Type B pancreatic cell (in vitro differentiated cells): ENCODE results near the gene SMIM22. TPM values are rescaled to one million over a fixed set of nuclear protein-coding genes. Genes with fewer than 3 reads are reported as not detected.

Experiments used
- DNase-seq: peaks from one replicate; pipeline ENCODE4 v3.0.0; 2021; ENCODE audit warnings: mixed read lengths; ENCODE audit not compliant: unreplicated experiment; ENCODE audit errors: extremely low spot score
- H3K27ac Mint-ChIP-seq: 2 replicates; pipeline ENCODE4 v1.8.0; 2021; ENCODE audit warnings: mild to moderate bottlenecking, mixed read lengths
- H3K27me3 Mint-ChIP-seq: 2 replicates; pipeline ENCODE4 v1.8.0; 2021; ENCODE audit warnings: mixed read lengths
- H3K36me3 Mint-ChIP-seq: 2 replicates; pipeline ENCODE4 v1.8.0; 2021; ENCODE audit warnings: mixed read lengths
- H3K4me1 Mint-ChIP-seq: one replicate; pipeline ENCODE4 v1.8.0; 2021; ENCODE audit warnings: mixed read lengths; ENCODE audit not compliant: unreplicated experiment
- H3K4me3 Mint-ChIP-seq: 2 replicates; pipeline ENCODE4 v1.8.0; 2021; ENCODE audit warnings: mild to moderate bottlenecking, mixed read lengths
- H3K9me3 Mint-ChIP-seq: 2 replicates; pipeline ENCODE4 v1.8.0; 2021; ENCODE audit warnings: mixed read lengths
- total RNA-seq: library from RNA; stranded (reverse); gene quantifications from 2 replicates; pipeline ENCODE4 v1.2.1, GENCODE V29; 2021; ENCODE audit warnings: low replicate concordance
- TF ChIP-seq, protein P1 (sequence below): fragments of 200-600 bp; sonication (generic); conservative IDR thresholded peaks from 2 replicates; pipeline ENCODE4 v1.5.0; 2021; ENCODE audit warnings: antibody characterized with exemption, mild to moderate bottlenecking

Gene SMIM22
- total RNA-seq, 1 donor from 2014 or later = 7.8 TPM

DNA sequence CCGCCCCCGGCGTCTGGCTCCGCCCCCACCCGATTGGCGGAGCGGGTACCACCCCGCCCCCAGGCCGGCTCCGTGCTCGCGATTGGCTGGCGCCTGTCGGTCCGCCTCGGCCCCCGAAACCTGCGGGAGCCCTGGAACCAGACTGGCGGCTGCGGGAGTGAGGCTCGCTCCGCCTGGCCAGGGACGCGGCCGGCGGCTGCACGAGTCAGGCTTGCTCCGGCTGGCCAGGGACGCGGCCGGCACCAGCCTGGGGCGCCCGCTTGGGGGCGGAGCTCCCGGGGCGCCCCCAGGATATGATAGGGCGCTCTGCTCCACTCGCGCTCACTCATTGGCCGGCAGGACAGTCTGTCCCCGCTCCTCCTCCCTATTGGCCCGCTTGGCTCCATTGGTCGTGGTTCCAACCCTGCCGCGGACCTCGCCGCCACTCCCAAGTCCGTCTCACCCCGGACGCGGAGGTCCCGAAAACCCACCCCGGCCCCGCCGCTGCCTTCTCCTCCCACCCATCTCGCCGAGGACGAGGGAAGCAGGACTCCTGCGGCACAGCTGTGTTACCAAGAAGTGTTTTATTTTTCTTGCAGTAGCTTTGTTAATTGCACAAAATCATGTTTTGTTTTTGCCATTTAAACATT lies 7.6 kb downstream of the SMIM22 start:
- TF ChIP-seq, protein P1, sequence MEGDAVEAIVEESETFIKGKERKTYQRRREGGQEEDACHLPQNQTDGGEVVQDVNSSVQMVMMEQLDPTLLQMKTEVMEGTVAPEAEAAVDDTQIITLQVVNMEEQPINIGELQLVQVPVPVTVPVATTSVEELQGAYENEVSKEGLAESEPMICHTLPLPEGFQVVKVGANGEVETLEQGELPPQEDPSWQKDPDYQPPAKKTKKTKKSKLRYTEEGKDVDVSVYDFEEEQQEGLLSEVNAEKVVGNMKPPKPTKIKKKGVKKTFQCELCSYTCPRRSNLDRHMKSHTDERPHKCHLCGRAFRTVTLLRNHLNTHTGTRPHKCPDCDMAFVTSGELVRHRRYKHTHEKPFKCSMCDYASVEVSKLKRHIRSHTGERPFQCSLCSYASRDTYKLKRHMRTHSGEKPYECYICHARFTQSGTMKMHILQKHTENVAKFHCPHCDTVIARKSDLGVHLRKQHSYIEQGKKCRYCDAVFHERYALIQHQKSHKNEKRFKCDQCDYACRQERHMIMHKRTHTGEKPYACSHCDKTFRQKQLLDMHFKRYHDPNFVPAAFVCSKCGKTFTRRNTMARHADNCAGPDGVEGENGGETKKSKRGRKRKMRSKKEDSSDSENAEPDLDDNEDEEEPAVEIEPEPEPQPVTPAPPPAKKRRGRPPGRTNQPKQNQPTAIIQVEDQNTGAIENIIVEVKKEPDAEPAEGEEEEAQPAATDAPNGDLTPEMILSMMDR = no peak
- H3K9me3 Mint-ChIP-seq = no peaks in the 10 kb centered on the region
- H3K27ac Mint-ChIP-seq = peak overlapping the region; percentile 86
- DNase-seq = peak; percentile 91
- H3K4me3 Mint-ChIP-seq = peak overlapping the region; percentile 90
- peaks cover 18% of the 10 kb centered on the region for H3K4me1 Mint-ChIP-seq
- H3K27me3 Mint-ChIP-seq = no peaks in the 10 kb centered on the region
- H3K36me3 Mint-ChIP-seq = peaks cover 6% of the 10 kb centered on the region

DNA sequence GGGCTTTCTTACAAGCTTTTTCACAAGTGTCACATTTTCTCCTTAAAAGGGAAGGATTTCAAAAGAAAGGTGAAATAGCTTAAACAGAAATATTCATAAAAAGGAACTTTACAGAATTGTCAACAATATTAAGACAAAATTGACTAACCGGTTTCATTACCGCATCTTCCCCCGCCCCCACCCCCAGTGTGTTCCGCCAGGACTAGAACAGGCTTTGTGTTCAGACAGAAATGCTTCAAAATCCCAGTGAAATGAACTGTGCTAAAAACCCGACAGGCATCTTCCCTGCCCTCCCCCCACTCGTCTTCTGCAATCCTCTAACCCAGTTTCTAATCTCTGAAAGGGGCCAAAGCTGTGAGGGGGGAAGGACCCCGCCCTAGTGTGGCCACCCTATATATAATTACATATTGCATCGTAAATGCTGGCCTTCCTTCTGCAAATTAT lies 8.3 kb downstream of the SMIM22 start:
- TF ChIP-seq, protein P1 = no peak

DNA sequence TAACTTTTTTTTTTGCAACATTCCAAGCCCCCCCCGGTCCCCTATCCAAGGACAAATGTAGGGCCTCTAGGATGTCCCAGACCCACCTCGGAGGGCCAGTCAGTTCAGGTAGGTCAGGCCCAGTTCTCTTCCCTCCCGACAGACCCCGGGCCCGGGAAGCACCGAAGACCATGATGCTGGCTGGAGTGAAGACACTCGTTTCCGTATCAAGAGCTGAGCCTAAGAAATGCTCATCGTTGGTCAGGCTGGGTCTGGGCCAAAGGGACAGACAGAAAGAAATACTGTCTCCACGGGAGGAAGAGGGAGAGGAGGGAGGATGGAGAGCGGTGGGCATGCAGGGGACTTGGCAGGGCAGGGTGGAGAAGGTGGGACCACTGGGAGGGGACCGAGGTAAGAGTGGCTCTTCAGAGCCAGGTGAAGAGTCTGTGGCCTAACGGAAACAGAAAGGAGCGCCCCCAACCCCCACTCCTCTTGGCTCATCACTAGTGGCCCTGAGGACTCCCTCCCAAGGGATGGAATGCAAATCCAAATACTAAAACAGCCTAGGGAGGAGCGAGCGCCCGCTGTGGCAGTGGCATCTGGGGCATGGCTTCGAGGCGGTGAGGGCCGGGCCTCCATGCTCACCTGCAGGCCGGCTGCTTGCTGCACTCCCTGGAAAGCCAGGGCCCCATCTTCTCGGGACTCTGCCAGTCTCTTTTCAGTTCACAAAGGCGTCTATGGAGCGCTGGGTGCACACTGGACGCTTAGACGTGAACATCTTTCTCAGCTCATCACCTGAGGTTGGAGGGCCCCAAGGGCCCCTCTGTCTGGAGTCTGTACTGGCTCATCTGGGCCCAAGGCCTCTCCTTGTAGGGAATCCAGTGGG lies 9.0 kb downstream of the SMIM22 start:
- no peak for DNase-seq
- no peaks in the 10 kb centered on the region for H3K27me3 Mint-ChIP-seq
- H3K36me3 Mint-ChIP-seq = peaks cover 7% of the 10 kb centered on the region
- H3K4me1 Mint-ChIP-seq = peaks cover 18% of the 10 kb centered on the region
- TF ChIP-seq, protein P1 = no peak
- peak overlapping the region; percentile 90 for H3K4me3 Mint-ChIP-seq
- H3K27ac Mint-ChIP-seq = peak overlapping the region; percentile 86
- H3K9me3 Mint-ChIP-seq = no peaks in the 10 kb centered on the region

More for the DNA sequence above, 8.3 kb downstream of the SMIM22 start:
- Mint-ChIP-seq H3K4me1 (peaks cover 18% of the 10 kb centered on the region), H3K27me3 (no peaks in the 10 kb centered on the region), H3K36me3 (peaks cover 7% of the 10 kb centered on the region), H3K4me3 (peak overlapping the region; percentile 90), H3K9me3 (no peaks in the 10 kb centered on the region), H3K27ac (peak overlapping the region; percentile 86)
- DNase-seq = no peak

DNA sequence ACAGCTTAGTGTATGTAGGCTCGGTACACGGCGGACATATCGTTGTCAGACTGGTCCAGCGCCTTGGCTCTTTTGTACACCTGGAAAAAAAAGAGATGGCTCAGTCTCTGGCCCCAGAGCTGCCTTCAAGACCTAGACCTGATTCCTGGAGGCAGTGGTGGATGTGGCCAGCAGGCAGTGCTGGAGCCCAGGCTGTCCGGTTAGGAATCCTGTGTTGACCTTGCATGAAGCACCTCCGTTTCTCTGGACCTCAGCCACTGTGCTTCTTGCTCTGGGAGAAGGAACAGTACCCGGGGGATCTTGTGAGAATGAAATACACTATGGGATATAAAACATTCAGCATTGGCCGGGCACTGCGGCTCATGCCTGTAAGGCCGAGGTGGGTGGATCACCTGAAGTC lies 10.1 kb downstream of the SMIM22 start:
- Mint-ChIP-seq H3K9me3 (no peaks in the 10 kb centered on the region), H3K27me3 (no peaks in the 10 kb centered on the region), H3K27ac (no peak overlapping the region), H3K36me3 (peaks cover 7% of the 10 kb centered on the region), H3K4me3 (no peak overlapping the region), H3K4me1 (peaks cover 17% of the 10 kb centered on the region)
- DNase-seq = no peak
- TF ChIP-seq, protein P1 = no peak

DNA sequence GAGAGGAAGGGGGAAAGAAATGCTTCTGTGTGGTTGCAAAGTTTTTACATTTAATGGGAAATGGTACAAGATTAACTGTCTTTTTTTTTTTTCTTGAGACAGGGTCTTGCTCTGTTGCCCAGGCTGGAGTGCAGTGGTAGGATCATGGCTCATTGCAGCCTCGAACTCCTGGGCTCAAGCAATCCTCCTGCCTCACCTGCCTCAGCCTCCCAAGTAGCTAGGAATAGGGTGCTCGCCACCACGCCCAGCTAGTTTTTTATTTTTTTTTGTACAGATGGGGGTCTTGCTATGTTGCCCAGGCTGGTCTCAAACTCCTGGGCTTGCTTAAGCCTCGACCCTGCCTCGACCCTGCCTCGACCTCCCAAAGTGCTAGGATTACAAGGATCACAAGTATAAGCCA lies 11.1 kb downstream of the SMIM22 start:
- no peaks in the 10 kb centered on the region for H3K27me3 Mint-ChIP-seq
- TF ChIP-seq, protein P1 = no peak
- no peak for DNase-seq
- peaks cover 7% of the 10 kb centered on the region for H3K36me3 Mint-ChIP-seq
- no peaks in the 10 kb centered on the region for H3K9me3 Mint-ChIP-seq
- no peak overlapping the region for H3K4me3 Mint-ChIP-seq
- H3K4me1 Mint-ChIP-seq = peaks cover 12% of the 10 kb centered on the region
- no peak overlapping the region for H3K27ac Mint-ChIP-seq
